OCI-LY7 (cell line): ENCODE measurements around the gene PRDX1. TPM values are rescaled to one million over a fixed set of nuclear protein-coding genes. Genes with fewer than 3 reads are reported as not detected.
A peak's percentile ranks its signal among the peaks of the same experiment; 100 is the strongest.

Experiments
- Bru-seq: library from RNA; stranded (reverse); fragments of 400-500 nt; gene quantifications from one replicate; lab custom pipeline; 2021; lab: Mats Ljungman, UMichigan
- BruChase-seq, 2 experiments: library from RNA; stranded (reverse); fragments of 400-500 nt; gene quantifications; one replicate each; lab custom pipeline; 2021; lab: Mats Ljungman, UMichigan
- BruUV-seq: library from RNA; stranded (reverse); fragments of 400-500 nt; replicated peaks from 2 replicates; lab custom pipeline; 2021; lab: Mats Ljungman, UMichigan
- CTCF ChIA-PET: fragments of 300-600 bp; sonication (Branson Sonifier 250); formaldehyde crosslinking; loops from one replicate; lab custom pipeline; 2022; ENCODE audit warnings: antibody characterized with exemption; ENCODE audit not compliant: unreplicated experiment; lab: Charles Lee
- POLR2A ChIA-PET: fragments of 300-600 bp; sonication (Branson Sonifier 250); formaldehyde crosslinking; loops from one replicate; lab custom pipeline; 2022; ENCODE audit warnings: antibody characterized with exemption; lab: Charles Lee
- DNase-seq: peaks from one replicate; pipeline ENCODE4 v3.0.0-alpha.2; 2015; ENCODE audit warnings: low spot score
- H2AFZ ChIP-seq: fragments of 200-600 bp; sonication (generic), shearing (Covaris generic); 2 replicates; pipeline ENCODE4 v1.6.1; 2014; ENCODE audit warnings: mild to moderate bottlenecking, antibody characterized with exemption, low read length, moderate library complexity
- H3K27ac ChIP-seq: fragments of 200-600 bp; sonication (generic); 2 replicates; pipeline ENCODE4 v1.5.1; 2014; ENCODE audit warnings: mixed run types, low read depth, mild to moderate bottlenecking, moderate library complexity, low read length, inconsistent platforms; ENCODE audit not compliant: poor library complexity, severe bottlenecking
- H3K36me3 ChIP-seq: fragments of 200-600 bp; sonication (generic); 2 replicates; pipeline ENCODE4 v1.6.1; 2014; ENCODE audit warnings: mild to moderate bottlenecking, antibody characterized with exemption, low read length, moderate library complexity, mixed read lengths; ENCODE audit not compliant: insufficient read depth
- H3K4me1 ChIP-seq: fragments of 200-600 bp; sonication (generic); 2 replicates; pipeline ENCODE4 v1.5.1; 2014; ENCODE audit warnings: mild to moderate bottlenecking, low read length; ENCODE audit not compliant: insufficient read depth, poor library complexity, severe bottlenecking
- H3K4me2 ChIP-seq: fragments of 200-600 bp; sonication (generic); 2 replicates; pipeline ENCODE4 v1.6.1; 2014; ENCODE audit warnings: mild to moderate bottlenecking, low read length
- H3K4me3 ChIP-seq: fragments of 200-600 bp; sonication (generic); 2 replicates; pipeline ENCODE4 v1.5.1; 2014; ENCODE audit warnings: mild to moderate bottlenecking, low read depth, low read length; ENCODE audit not compliant: poor library complexity, severe bottlenecking
- H3K79me2 ChIP-seq: fragments of 200-600 bp; sonication (generic); 2 replicates; pipeline ENCODE4 v1.6.1; 2016; ENCODE audit warnings: low read depth, mild to moderate bottlenecking, low read length, moderate library complexity, mixed read lengths; ENCODE audit not compliant: insufficient read depth
- H3K9me2 ChIP-seq: fragments of 200-600 bp; sonication (generic); 2 replicates; pipeline ENCODE4 v1.6.1; 2016; ENCODE audit warnings: mild to moderate bottlenecking, low read length, mixed read lengths; ENCODE audit not compliant: insufficient read depth
- H3K9me3 ChIP-seq: fragments of 200-600 bp; sonication (generic); 2 replicates; pipeline ENCODE4 v1.6.1; 2014; ENCODE audit warnings: mild to moderate bottlenecking, mixed run types, low read length, mixed read lengths
- H4K20me1 ChIP-seq: fragments of 200-600 bp; sonication (generic); 2 replicates; pipeline ENCODE4 v1.6.1; 2014; ENCODE audit warnings: mild to moderate bottlenecking, antibody characterized with exemption, low read length, moderate library complexity, mixed read lengths; ENCODE audit not compliant: insufficient read depth
- EZH2phosphoT487 ChIP-seq: fragments of 200-600 bp; sonication (generic); IDR thresholded peaks from 2 replicates; pipeline ENCODE4 v1.6.1; 2018; ENCODE audit warnings: low read depth, borderline replicate concordance, mild to moderate bottlenecking, mixed run types, antibody characterized with exemption, low read length, moderate library complexity, mixed read lengths
- intact Hi-C: fragments of 100-400 bp; cut with micrococcal nuclease; formaldehyde crosslinking; loops from one replicate; pipeline ENCODE4 v1.10.0; 2022; ENCODE audit not compliant: unreplicated experiment
- long read RNA-seq: library from polyadenylated mRNA; stranded (forward); transcript quantifications from one replicate; pipeline ENCODE4 v2.0.0, GENCODE V29; 2022
- total RNA-seq, 2 experiments: library from RNA; depleted of rRNA in 1 of 2; stranded (reverse); fragments of >200 nt in 1 of 2; shearing (Covaris generic) in 1 of 2; gene quantifications; 2 replicates each; pipeline ENCODE4 v1.2.3, GENCODE V29; 2014 to 2022
- TF ChIP-seq, protein P1 (sequence below): fragments of 200-600 bp; sonication (generic); conservative IDR thresholded peaks from 2 replicates; pipeline ENCODE4 v1.5.1; 2014; ENCODE audit warnings: mild to moderate bottlenecking, antibody characterized with exemption, low read length, moderate library complexity, mixed read lengths

The PRDX1 gene
- total RNA-seq (2014; rRNA removed; shearing (Covaris generic)): 725 and 814 TPM in 2 replicates
- total RNA-seq (2022): 851 and 938 TPM in 2 replicates
- Bru-seq, nascent RNA: percentile 98 among the genes with signal in this experiment
- percentile 99 among the genes with signal in this experiment for BruChase-seq, experiment 1, labeled RNA remaining after a 6-hour chase
- BruChase-seq, experiment 2, labeled RNA remaining after a 2-hour chase: percentile 98 among the genes with signal in this experiment
- long read RNA-seq, transcript PRDX1-201 (6 exons, 1,234 nt): minor isoform, 7 of 675 reads
- long read RNA-seq, transcript PRDX1-202 (6 exons, 1,021 nt): major isoform, 554 of 675 reads
- long read RNA-seq, partial matches to known transcripts: 95 of 675 reads
- long read RNA-seq, other reads (novel, unspliced or antisense): 19 of 675 reads

DNA sequence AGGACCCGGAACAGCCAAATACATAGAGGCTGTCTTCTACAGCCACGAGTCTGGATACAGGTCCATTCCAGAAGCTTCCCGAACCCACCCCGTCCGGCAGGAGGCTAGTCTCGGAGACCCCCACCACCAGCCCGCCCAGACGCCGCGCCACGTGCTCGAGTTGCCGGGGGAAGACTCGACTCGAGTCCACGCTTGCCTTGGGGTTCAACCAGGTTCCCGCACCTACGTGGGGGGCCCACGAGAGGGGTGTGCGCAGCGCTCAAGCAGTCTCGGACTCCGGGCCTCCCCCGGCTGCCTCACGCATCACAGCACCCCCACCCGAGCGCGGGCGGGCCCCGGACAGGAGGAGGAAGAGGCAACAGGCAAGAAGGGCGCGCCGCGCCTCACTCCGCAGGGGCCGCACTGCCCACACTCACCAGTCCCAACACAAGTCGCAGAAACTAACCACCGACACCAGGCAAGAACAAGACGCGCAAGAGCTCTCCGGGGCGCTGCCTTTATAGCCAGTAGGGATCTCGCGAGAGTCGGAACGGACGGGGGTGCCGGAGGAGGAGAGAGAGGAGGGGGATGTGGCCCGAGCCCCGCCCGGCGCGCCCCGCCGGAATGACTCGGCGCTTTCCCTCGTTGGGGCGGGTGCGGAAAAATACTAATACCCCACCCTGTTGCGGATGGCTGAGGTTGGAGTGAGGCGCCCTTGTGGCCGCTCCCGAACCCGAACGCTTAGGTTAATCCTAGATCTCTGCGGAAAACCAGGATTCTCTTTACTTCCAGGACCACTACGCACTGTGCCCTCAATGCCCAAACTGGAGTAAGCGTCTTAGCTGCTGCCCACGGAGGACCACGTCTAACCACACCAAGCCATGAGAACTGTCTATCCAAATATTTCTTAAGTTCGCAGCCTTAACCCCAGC is at the start of gene PRDX1:
Gene PRDX1 (minus strand): TSS at position 472 of the 911 bp plus-strand sequence. CDS start 2,841 bp downstream, outside the sequence.
- intact Hi-C loops: loop anchor here (1.0 to 10.0 kb wide), 4 partner anchors 21 to 163 kb away; partner anchors contain the start of genes AKR1A1, CCDC163, GPBP1L1 and MMACHC
- H3K4me2 ChIP-seq: peak within 1 kb of the TSS; percentile 85
- H2AFZ ChIP-seq: peak within 1 kb of the TSS; percentile 81
- no peak for TF ChIP-seq EZH2phosphoT487
- TF ChIP-seq, protein P1, sequence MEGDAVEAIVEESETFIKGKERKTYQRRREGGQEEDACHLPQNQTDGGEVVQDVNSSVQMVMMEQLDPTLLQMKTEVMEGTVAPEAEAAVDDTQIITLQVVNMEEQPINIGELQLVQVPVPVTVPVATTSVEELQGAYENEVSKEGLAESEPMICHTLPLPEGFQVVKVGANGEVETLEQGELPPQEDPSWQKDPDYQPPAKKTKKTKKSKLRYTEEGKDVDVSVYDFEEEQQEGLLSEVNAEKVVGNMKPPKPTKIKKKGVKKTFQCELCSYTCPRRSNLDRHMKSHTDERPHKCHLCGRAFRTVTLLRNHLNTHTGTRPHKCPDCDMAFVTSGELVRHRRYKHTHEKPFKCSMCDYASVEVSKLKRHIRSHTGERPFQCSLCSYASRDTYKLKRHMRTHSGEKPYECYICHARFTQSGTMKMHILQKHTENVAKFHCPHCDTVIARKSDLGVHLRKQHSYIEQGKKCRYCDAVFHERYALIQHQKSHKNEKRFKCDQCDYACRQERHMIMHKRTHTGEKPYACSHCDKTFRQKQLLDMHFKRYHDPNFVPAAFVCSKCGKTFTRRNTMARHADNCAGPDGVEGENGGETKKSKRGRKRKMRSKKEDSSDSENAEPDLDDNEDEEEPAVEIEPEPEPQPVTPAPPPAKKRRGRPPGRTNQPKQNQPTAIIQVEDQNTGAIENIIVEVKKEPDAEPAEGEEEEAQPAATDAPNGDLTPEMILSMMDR: peak; percentile 30; the same call in 1 of the 2 replicates
- H3K9me3 ChIP-seq: no peaks in the 10 kb centered on the region
- H3K4me3 ChIP-seq: peak within 1 kb of the TSS; percentile 99
- H3K9me2 ChIP-seq: no peaks in the 10 kb centered on the region
- H3K27ac ChIP-seq: peak within 1 kb of the TSS; percentile 90
- TSS peak; percentile 69 for BruUV-seq
- ChIA-PET POLR2A (interaction anchor here (0.5 to 4.3 kb wide), 23 partner anchors 8 to 791 kb away, joined by 3 to 41 read pairs (median 4); partner anchors contain the start of genes AKR1A1, CCDC163, MMACHC and MUTYH), CTCF (interaction anchor here (1.1 kb wide), 2 partner anchors 15 to 194 kb away, joined by 3 read pairs; no protein-coding TSS in a partner anchor)
- DNase-seq: peak; percentile 95
- peaks cover 43% of the 10 kb centered on the region for H3K4me1 ChIP-seq
- H3K36me3 ChIP-seq: peaks cover 48% of the 10 kb centered on the region
- H4K20me1 ChIP-seq: peaks cover 23% of the 10 kb centered on the region; the same call in 1 of the 2 replicates
- H3K79me2 ChIP-seq: peaks cover 59% of the 10 kb centered on the region

DNA sequence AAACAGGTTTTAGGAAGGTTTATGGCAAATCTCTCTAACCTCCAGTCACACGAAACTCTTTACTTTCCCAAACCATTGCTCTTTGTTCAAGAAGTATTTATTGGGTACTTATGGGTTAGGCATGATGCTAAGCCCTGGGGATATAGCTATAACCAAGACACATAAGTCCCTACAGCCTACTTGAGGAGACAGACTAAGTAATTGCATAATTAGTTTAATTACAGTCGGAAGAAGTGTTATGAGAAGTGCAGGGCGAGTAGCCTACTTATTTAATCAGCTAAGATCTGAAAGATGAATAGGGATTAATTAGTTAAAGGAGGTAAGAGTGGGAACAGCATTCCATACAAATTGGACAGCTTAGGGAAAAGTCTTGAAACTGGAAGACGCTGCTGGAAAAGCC is 48.9 kb upstream of the PRDX1 start:
- Histone ChIP-seq H2AFZ (no peak overlapping the region), H3K4me2 (no peak overlapping the region), H3K27ac (no peak overlapping the region), H3K9me3 (no peaks in the 10 kb centered on the region), H3K4me3 (no peak overlapping the region), H3K4me1 (no peaks in the 10 kb centered on the region), H4K20me1 (no peaks in the 10 kb centered on the region), H3K9me2 (no peaks in the 10 kb centered on the region), H3K79me2 (no peaks in the 10 kb centered on the region), H3K36me3 (peaks cover 63% of the 10 kb centered on the region)
- BruUV-seq: no TSS peak
- TF ChIP-seq EZH2phosphoT487: no peak
- TF ChIP-seq, protein P1: no peak
- ChIA-PET POLR2A (interaction anchor here (0.7 to 1.1 kb wide), 3 partner anchors 12 to 52 kb away, joined by 3 to 5 read pairs (median 5); partner anchors contain the start of gene PRDX1), CTCF (interaction anchor here (0.6 to 2.3 kb wide), 2 partner anchors 70 to 654 kb away, joined by 3 to 12 read pairs; partner anchors contain the start of genes CCDC163 and MMACHC)
- DNase-seq: no peak
- intact Hi-C loops: loop anchor here (1.0 to 2.0 kb wide), 3 partner anchors 58 to 211 kb away; partner anchors contain the start of genes CCDC163 and MMACHC
